HL-60 (cell line): Measurements from ENCODE around the gene INSYN1.

Experiments
- DNase-seq, 2 experiments: peaks; one replicate each; pipeline ENCODE4 v3.0.0-alpha.2; 2010 to 2020; ENCODE audit warnings: low read depth in 1 of 2, low spot score in 1 of 2
- H3K27ac ChIP-seq: fragments of 250-450 bp; sonication (Bioruptor Pico); replicated peaks from 2 replicates; pipeline ENCODE4 v1.5.1; 2020; ENCODE audit warnings: mild to moderate bottlenecking, moderate library complexity
- H3K27me3 ChIP-seq: fragments of 250-450 bp; sonication (Bioruptor Pico); 2 replicates; pipeline ENCODE4 v1.5.1; 2021; ENCODE audit warnings: mild to moderate bottlenecking, moderate library complexity; ENCODE audit not compliant: insufficient read depth, poor library complexity, severe bottlenecking
- H3K4me3 ChIP-seq: replicated peaks from 2 replicates; pipeline ENCODE4 v1.5.1; 2011; ENCODE audit warnings: mild to moderate bottlenecking, control low read depth, low read length; ENCODE audit not compliant: insufficient read depth
- GABPA ChIP-seq: IDR thresholded peaks from 2 replicates; pipeline ENCODE4 v1.6.1; 2012; ENCODE audit warnings: low read depth
- POLR2AphosphoS5 ChIP-seq: IDR thresholded peaks from 2 replicates; pipeline ENCODE4 v1.6.1; 2012; ENCODE audit warnings: low read depth
- SPI1 ChIP-seq: IDR thresholded peaks from 2 replicates; pipeline ENCODE4 v1.6.1; 2012; ENCODE audit warnings: low read depth, mild to moderate bottlenecking, borderline replicate concordance
- TF ChIP-seq, protein P1 (sequence below): IDR thresholded peaks from 2 replicates; pipeline ENCODE4 v1.6.1; 2012; ENCODE audit warnings: low read depth; ENCODE audit not compliant: insufficient replicate concordance
- TF ChIP-seq, protein P2 (sequence below): IDR thresholded peaks from one replicate; pipeline ENCODE4 v1.5.1; 2011; ENCODE audit warnings: low read length, control low read depth, inconsistent platforms; ENCODE audit not compliant: insufficient read depth

The INSYN1 gene

DNA sequence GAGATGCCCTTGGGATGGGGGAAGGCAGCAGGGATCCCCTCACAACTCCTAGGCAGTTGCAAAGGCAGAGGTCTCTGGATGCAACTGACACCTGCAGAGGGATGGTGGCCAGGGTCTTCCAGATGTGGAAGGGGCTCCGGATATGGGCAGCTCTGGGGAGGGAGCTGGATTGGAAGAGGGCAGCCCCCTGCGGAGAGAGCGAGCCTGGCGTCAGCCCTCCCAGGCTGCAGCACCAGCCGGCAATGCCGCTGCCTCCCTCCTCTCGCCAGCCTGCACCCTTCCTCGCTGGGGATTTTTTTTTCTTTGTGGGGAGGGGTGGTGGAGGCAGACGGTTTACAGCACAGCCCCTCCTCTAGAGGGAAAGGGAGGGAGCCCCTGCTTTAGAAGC, 1.6 kb downstream of the INSYN1 start:
- TF ChIP-seq SPI1 (no peak), POLR2AphosphoS5 (no peak), GABPA (no peak)
- TF ChIP-seq, protein P1, sequence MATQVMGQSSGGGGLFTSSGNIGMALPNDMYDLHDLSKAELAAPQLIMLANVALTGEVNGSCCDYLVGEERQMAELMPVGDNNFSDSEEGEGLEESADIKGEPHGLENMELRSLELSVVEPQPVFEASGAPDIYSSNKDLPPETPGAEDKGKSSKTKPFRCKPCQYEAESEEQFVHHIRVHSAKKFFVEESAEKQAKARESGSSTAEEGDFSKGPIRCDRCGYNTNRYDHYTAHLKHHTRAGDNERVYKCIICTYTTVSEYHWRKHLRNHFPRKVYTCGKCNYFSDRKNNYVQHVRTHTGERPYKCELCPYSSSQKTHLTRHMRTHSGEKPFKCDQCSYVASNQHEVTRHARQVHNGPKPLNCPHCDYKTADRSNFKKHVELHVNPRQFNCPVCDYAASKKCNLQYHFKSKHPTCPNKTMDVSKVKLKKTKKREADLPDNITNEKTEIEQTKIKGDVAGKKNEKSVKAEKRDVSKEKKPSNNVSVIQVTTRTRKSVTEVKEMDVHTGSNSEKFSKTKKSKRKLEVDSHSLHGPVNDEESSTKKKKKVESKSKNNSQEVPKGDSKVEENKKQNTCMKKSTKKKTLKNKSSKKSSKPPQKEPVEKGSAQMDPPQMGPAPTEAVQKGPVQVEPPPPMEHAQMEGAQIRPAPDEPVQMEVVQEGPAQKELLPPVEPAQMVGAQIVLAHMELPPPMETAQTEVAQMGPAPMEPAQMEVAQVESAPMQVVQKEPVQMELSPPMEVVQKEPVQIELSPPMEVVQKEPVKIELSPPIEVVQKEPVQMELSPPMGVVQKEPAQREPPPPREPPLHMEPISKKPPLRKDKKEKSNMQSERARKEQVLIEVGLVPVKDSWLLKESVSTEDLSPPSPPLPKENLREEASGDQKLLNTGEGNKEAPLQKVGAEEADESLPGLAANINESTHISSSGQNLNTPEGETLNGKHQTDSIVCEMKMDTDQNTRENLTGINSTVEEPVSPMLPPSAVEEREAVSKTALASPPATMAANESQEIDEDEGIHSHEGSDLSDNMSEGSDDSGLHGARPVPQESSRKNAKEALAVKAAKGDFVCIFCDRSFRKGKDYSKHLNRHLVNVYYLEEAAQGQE, result no peak
- TF ChIP-seq, protein P2, sequence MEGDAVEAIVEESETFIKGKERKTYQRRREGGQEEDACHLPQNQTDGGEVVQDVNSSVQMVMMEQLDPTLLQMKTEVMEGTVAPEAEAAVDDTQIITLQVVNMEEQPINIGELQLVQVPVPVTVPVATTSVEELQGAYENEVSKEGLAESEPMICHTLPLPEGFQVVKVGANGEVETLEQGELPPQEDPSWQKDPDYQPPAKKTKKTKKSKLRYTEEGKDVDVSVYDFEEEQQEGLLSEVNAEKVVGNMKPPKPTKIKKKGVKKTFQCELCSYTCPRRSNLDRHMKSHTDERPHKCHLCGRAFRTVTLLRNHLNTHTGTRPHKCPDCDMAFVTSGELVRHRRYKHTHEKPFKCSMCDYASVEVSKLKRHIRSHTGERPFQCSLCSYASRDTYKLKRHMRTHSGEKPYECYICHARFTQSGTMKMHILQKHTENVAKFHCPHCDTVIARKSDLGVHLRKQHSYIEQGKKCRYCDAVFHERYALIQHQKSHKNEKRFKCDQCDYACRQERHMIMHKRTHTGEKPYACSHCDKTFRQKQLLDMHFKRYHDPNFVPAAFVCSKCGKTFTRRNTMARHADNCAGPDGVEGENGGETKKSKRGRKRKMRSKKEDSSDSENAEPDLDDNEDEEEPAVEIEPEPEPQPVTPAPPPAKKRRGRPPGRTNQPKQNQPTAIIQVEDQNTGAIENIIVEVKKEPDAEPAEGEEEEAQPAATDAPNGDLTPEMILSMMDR, result no peak
- Histone ChIP-seq H3K27me3 (peaks cover 30% of the 10 kb centered on the region), H3K4me3 (no peak overlapping the region), H3K27ac (no peak overlapping the region)
- DNase-seq, result no peak

DNA sequence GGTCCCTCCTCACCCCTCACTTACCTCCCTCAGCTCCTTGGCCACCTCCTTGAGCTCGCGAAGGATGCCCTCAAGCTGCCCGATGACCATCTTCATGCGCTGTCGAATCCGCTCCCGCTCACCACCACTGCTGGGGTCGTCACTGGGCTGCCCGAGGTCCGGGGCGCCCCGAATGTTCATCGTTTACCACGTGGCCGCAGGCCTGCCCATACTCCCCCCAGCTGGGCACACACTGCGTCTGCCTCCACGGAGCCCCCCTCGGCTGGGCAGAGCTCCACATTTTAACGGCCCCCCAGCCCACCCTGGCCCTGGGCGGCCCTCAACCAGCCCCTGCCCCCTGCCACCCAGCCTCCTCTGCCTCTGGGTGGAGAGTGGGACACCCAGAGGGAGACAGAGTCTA, 2.2 kb downstream of the INSYN1 start:
- DNase-seq, result no peak
- H3K4me3 ChIP-seq, result no peak overlapping the region
- TF ChIP-seq POLR2AphosphoS5, result no peak
- no peak overlapping the region for H3K27ac ChIP-seq
- peaks cover 30% of the 10 kb centered on the region for H3K27me3 ChIP-seq

DNA sequence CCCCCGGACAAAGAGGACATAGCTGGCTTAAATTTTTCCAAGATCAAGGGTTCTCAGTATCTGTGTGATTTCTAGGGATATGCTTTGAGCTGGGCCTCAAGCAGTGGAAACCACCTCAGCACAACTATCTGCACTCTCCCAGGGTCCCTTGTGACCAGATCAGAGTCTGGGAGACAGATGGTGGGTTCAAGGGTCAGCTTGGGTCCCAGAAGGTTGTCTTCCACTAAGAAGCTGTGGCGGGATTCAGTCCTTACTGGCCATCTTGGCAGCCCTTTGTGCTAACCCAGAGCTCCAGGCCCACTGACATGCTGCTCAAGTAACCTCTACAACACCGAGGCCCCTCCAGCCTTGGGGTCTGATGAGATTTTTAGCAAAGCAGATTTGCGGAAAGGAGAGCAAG, 2.7 kb downstream of the INSYN1 start:
- Histone ChIP-seq H3K4me3 (no peak overlapping the region), H3K27ac (no peak overlapping the region), H3K27me3 (peaks cover 30% of the 10 kb centered on the region)
- TF ChIP-seq, protein P1, result no peak
- no peak for TF ChIP-seq POLR2AphosphoS5
- TF ChIP-seq SPI1, result no peak
- no peak for TF ChIP-seq GABPA
- TF ChIP-seq, protein P2, result no peak
- no peak for DNase-seq

DNA sequence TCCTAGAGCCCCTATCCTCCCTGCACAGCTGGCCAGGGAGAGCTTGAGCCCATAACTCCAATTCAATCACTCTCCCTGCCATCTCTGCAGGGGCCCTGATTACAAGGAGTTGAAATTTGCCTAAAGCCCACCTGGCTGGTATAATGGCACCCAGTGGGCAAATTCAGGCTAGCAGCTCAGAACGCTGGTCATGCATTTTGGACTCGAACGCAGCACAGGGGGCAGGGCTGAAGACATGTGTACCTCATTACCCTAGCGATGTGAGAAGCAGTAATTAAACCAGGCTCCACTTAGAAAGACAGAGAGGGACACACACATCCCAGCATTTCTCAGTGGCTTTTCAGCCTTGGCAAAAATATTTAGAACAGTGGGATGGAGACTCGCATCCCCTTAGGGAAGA, 3.2 kb downstream of the INSYN1 start:
- Histone ChIP-seq H3K27me3 (peaks cover 30% of the 10 kb centered on the region), H3K27ac (no peak overlapping the region), H3K4me3 (no peak overlapping the region)
- DNase-seq, result no peak
- TF ChIP-seq, protein P1, result no peak
- TF ChIP-seq SPI1, result no peak
- no peak for TF ChIP-seq POLR2AphosphoS5
- no peak for TF ChIP-seq GABPA
- TF ChIP-seq, protein P2, result no peak
